Measurements from ENCODE around the gene XXYLT1.

DNA sequence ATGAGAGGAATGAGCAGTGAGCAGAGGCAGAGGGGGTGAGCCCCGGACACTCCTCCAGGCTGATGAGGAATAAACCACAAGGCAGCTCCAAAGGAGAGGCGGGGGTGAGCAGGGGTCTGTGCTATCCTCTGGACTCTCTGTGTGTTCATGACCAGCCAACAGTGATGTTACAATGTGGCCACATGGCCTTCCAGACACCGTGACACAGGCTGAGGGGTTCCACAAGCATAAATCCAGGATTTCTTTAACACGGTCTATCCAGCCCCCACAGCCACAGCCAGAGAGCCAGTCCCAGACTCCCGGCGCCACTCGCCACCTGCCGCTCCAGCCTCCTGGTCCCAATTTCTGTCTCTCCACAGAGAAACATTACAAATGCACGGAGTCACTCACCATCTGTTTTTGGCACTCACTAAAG is 24.4 kb downstream of the XXYLT1 start:
- TF ChIP-seq POLR2A (IDR thresholded peaks at IDR 0.05): no peak
- TF ChIP-seq, protein P1, sequence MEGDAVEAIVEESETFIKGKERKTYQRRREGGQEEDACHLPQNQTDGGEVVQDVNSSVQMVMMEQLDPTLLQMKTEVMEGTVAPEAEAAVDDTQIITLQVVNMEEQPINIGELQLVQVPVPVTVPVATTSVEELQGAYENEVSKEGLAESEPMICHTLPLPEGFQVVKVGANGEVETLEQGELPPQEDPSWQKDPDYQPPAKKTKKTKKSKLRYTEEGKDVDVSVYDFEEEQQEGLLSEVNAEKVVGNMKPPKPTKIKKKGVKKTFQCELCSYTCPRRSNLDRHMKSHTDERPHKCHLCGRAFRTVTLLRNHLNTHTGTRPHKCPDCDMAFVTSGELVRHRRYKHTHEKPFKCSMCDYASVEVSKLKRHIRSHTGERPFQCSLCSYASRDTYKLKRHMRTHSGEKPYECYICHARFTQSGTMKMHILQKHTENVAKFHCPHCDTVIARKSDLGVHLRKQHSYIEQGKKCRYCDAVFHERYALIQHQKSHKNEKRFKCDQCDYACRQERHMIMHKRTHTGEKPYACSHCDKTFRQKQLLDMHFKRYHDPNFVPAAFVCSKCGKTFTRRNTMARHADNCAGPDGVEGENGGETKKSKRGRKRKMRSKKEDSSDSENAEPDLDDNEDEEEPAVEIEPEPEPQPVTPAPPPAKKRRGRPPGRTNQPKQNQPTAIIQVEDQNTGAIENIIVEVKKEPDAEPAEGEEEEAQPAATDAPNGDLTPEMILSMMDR (IDR thresholded peaks at IDR 0.05): no peak
